ENCODE results near the gene EBI3. TPM values are rescaled to one million over a fixed set of nuclear protein-coding genes. Genes with fewer than 3 reads are reported as not detected.

Gene EBI3
- polyA plus RNA-seq, 1 donor from 2014 or later, result not detected

GRCh38 chr19:4197625-4198466 lies 31.5 kb upstream of the EBI3 start:
- Histone ChIP-seq H3K36me3 (ENCODE audit: insufficient read depth, low read length) (no peaks in the 10 kb centered on the region), H2AFZ (ENCODE audit: low read depth, low read length) (no peak overlapping the region), H3K4me2 (ENCODE audit: low read length) (no peak overlapping the region), H3F3A (ENCODE audit: insufficient read depth, low read length, poor library complexity, severe bottlenecking) (no peaks in the 10 kb centered on the region), H3K9ac (ENCODE audit: low read length) (peak overlapping the region; percentile 49), H3K27me3 (ENCODE audit: insufficient read depth, low read depth, low read length) (peaks cover 38% of the 10 kb centered on the region), H3K79me2 (replicated peaks; ENCODE audit: insufficient read depth, low read length) (no peaks in the 10 kb centered on the region), H4K20me1 (ENCODE audit: insufficient read depth) (no peaks in the 10 kb centered on the region), H3K9me2 (ENCODE audit: insufficient read depth, low read length) (no peaks in the 10 kb centered on the region), H3K9me3 (ENCODE audit: low read length) (no peaks in the 10 kb centered on the region), H3K4me3 (ENCODE audit: low read length) (peak overlapping the region; percentile 67), H3K27ac (ENCODE audit: low read length) (no peak overlapping the region)
- no peak for TF ChIP-seq RAD21 (conservative IDR thresholded peaks at IDR 0.05)
- TF ChIP-seq CTCF (IDR thresholded peaks at IDR 0.05; ENCODE audit: poor library complexity, severe bottlenecking), result no peak
- TF ChIP-seq EP300 (conservative IDR thresholded peaks at IDR 0.05; ENCODE audit: poor library complexity, severe bottlenecking), result no peak
- peak; percentile 38 for TF ChIP-seq POLR2AphosphoS5 (IDR thresholded peaks at IDR 0.05)
- no peak for TF ChIP-seq REST (IDR thresholded peaks at IDR 0.05; ENCODE audit: borderline replicate concordance)

GRCh38 chr19:4198467-4199126 lies 30.7 kb upstream of the EBI3 start:
- H3K4me2 ChIP-seq (ENCODE audit: low read length), result no peak overlapping the region
- H3K36me3 ChIP-seq (ENCODE audit: insufficient read depth, low read length), result no peaks in the 10 kb centered on the region
- no peaks in the 10 kb centered on the region for H3K9me3 ChIP-seq (ENCODE audit: low read length)
- no peaks in the 10 kb centered on the region for H3K79me2 ChIP-seq (replicated peaks; ENCODE audit: insufficient read depth, low read length)
- TF ChIP-seq MXI1 (conservative IDR thresholded peaks at IDR 0.05; ENCODE audit: poor library complexity, severe bottlenecking) (no peak), POLR2AphosphoS5 (IDR thresholded peaks at IDR 0.05) (no peak), EZH2 (IDR thresholded peaks at IDR 0.05; ENCODE audit: borderline replicate concordance, insufficient read depth, low read length, poor library complexity, severe bottlenecking) (no peak), SMC3 (conservative IDR thresholded peaks at IDR 0.05; ENCODE audit: poor library complexity) (no peak), CTCF (IDR thresholded peaks at IDR 0.05; ENCODE audit: poor library complexity, severe bottlenecking) (no peak), REST (IDR thresholded peaks at IDR 0.05; ENCODE audit: borderline replicate concordance) (no peak), RAD21 (conservative IDR thresholded peaks at IDR 0.05) (no peak), TAF1 (IDR thresholded peaks at IDR 0.05; ENCODE audit: low read depth) (no peak), EP300 (conservative IDR thresholded peaks at IDR 0.05; ENCODE audit: poor library complexity, severe bottlenecking) (no peak)
- H2AFZ ChIP-seq (ENCODE audit: low read depth, low read length), result no peak overlapping the region
- peak overlapping the region; percentile 67 for H3K4me3 ChIP-seq (ENCODE audit: low read length)
- no peaks in the 10 kb centered on the region for H4K20me1 ChIP-seq (ENCODE audit: insufficient read depth)
- no peaks in the 10 kb centered on the region for H3K9me2 ChIP-seq (ENCODE audit: insufficient read depth, low read length)
- peaks cover 38% of the 10 kb centered on the region for H3K27me3 ChIP-seq (ENCODE audit: insufficient read depth, low read depth, low read length)
- H3K27ac ChIP-seq (ENCODE audit: low read length), result no peak overlapping the region
- H3F3A ChIP-seq (ENCODE audit: insufficient read depth, low read length, poor library complexity, severe bottlenecking), result no peaks in the 10 kb centered on the region
- H3K9ac ChIP-seq (ENCODE audit: low read length), result peak overlapping the region; percentile 31

Data from neural cell (in vitro differentiated cells).